Neutrophil (primary cell): ENCODE results near the gene MLXIPL.
"Not testable (repeated sequence)": the region's sequence is repeated elsewhere in the genome, so short reads cannot be mapped to it uniquely, and the experiment has no call there.

Experiments
- H3K27ac ChIP-seq: fragments of 200-600 bp; sonication (generic); 2 replicates; pipeline ENCODE4 v1.5.1; 2016; ENCODE audit warnings: mild to moderate bottlenecking, moderate library complexity
- H3K27me3 ChIP-seq: fragments of 200-600 bp; sonication (generic); 2 replicates; pipeline ENCODE4 v1.6.0; 2016; ENCODE audit warnings: mild to moderate bottlenecking
- H3K36me3 ChIP-seq: fragments of 200-600 bp; sonication (generic); 2 replicates; pipeline ENCODE4 v1.5.1; 2017
- H3K4me1 ChIP-seq, 2 experiments: fragments of 200-600 bp in 1 of 2; sonication (generic) in 1 of 2; 1 replicate in 1 of 2; 2 replicates in 1 of 2; pipeline versions ENCODE4 v1.5.1 to v1.6.1; 2013 to 2016; ENCODE audit warnings: low read depth in 1 of 2, low read length in 1 of 2, mild to moderate bottlenecking in 1 of 2, moderate library complexity in 1 of 2; ENCODE audit not compliant: control insufficient read depth in 1 of 2, insufficient read depth in 1 of 2
- H3K4me3 ChIP-seq, 2 experiments: fragments of 200-600 bp in 1 of 2; sonication (generic) in 1 of 2; 1 replicate in 1 of 2; 2 replicates in 1 of 2; pipeline ENCODE4 v1.5.1; 2013 to 2016; ENCODE audit warnings: low read depth in 1 of 2, low read length in 1 of 2, mild to moderate bottlenecking in 1 of 2, moderate library complexity in 1 of 2
- H3K9me3 ChIP-seq: fragments of 200-600 bp; sonication (generic); 2 replicates; pipeline ENCODE4 v1.5.1; 2016
- CTCF ChIP-seq: fragments of 200-600 bp; sonication (generic); IDR thresholded peaks from 2 replicates; pipeline ENCODE4 v1.5.1; 2016; ENCODE audit warnings: antibody characterized with exemption

Gene MLXIPL

GRCh38 chr7:73567846-73568685, 56.3 kb downstream of the MLXIPL start:
- Histone ChIP-seq H3K9me3 (no peaks in the 10 kb centered on the region), H3K36me3 (peaks cover 43% of the 10 kb centered on the region), H3K27ac (no peak overlapping the region), H3K27me3 (no peaks in the 10 kb centered on the region), H3K4me1 (peaks cover 0 to 13% of the 10 kb centered on the region in 2 experiments), H3K4me3 (no peak overlapping the region)
- TF ChIP-seq CTCF, result no peak

GRCh38 chr7:73567140-73567539, 57.2 kb downstream of the MLXIPL start:
- Histone ChIP-seq H3K36me3 (peaks cover 34% of the 10 kb centered on the region), H3K4me1 (peaks cover 0 to 13% of the 10 kb centered on the region in 2 experiments), H3K27ac (no peak overlapping the region), H3K9me3 (no peaks in the 10 kb centered on the region), H3K4me3 (no peak overlapping the region), H3K27me3 (peaks cover 4% of the 10 kb centered on the region)
- TF ChIP-seq CTCF, result no peak

GRCh38 chr7:73566431-73566830, 57.9 kb downstream of the MLXIPL start:
- Histone ChIP-seq H3K36me3 (peaks cover 27% of the 10 kb centered on the region), H3K4me1 (peaks cover 0 to 13% of the 10 kb centered on the region in 2 experiments), H3K4me3 (peak overlapping the region in 1 of 2 experiments; percentile 45)
- H3K27me3 ChIP-seq, H3K9me3 ChIP-seq, H3K27ac ChIP-seq: not testable (repeated sequence)

DNA sequence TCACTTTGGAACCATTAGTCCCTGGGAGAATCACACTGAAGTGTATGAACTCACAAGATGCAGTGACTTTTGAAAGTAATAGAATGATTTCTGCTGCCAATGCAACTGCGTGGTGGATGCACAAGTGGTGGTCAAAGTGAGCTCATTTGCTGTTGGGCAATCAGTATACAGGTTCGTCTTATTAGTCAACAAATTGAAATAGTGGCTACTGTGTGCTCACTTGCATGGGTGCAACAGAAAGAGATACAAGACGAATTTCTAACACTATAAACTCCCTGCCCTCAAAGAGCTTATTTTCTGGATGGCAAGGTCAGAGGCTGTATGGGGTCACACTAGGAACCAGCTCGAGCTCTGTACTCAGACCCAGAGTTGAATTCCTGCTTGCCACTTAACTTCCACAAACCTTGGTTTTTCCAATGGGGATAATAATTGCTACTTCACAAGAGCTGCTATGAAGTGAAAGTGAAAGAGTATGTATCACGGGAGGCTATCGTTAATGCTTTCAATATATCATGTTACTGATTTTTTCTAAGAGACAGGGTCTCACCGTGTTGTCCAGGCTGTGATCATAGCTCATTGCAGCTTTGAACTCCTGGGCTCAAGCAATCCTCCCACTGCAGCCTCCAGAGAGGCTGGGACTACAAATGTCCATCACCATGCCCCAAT, 58.5 kb downstream of the MLXIPL start:
- Histone ChIP-seq H3K4me3 (peak overlapping the region in 1 of 2 experiments; percentile 45), H3K9me3 (no peaks in the 10 kb centered on the region), H3K4me1 (peaks cover 0 to 13% of the 10 kb centered on the region in 2 experiments), H3K36me3 (peaks cover 20% of the 10 kb centered on the region), H3K27ac (no peak overlapping the region), H3K27me3 (peaks cover 7% of the 10 kb centered on the region)
- TF ChIP-seq CTCF, result no peak

DNA sequence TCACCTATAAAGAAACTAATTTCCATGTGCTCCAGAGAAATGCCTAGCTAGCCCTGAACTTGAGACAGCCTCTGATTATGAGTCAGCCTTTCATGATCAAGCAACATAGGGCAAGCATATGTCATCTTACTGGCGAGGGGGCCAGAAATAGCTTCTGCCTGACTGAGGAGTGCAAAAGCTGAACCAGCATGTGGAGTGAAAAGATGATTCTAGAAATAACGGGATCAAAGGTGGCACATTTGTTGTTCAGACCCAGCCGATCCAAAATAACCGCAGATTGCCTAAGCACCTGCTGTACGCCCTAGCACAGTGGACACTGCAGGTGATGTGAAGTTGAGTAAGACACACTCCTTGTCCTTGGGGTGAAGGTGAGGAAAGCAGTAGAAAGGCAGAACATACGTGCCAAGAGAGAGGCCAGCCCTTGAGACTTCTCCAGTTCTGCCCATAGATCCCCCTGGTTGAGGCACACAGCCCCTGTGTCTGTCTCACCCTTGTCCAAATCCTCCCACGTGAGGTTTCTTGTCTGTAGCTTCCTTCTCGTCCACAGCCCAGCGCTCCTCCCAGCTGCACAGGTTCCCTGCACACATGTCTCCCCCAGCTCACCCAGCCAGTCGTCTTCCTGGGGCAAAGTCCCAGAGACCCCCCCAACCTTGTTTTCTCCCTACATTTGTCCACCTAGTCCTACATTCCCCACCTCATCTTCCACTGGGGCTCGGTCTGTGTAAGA, 64.0 kb downstream of the MLXIPL start:
- H3K4me3 ChIP-seq, result no peak overlapping the region
- peaks cover 21 to 22% of the 10 kb centered on the region in 2 experiments for H3K4me1 ChIP-seq
- H3K27ac ChIP-seq, result no peak overlapping the region
- H3K9me3 ChIP-seq, result no peaks in the 10 kb centered on the region
- H3K27me3 ChIP-seq, result peaks cover 17% of the 10 kb centered on the region
- H3K36me3 ChIP-seq, result no peaks in the 10 kb centered on the region
- no peak for TF ChIP-seq CTCF
